ENCODE measurements around the gene MAP3K3. TPM values are rescaled to one million over a fixed set of nuclear protein-coding genes. Genes with fewer than 3 reads are reported as not detected.
A peak's percentile ranks its signal among the peaks of the same experiment; 100 is the strongest.

MAP3K3 gene
- total and polyA plus RNA-seq, 4 donors = 21.9 to 42.6 (median 30.0) TPM

- Histone ChIP-seq H3K4me3 (ENCODE audit: low read depth, low read length) (peak within 1 kb of the TSS; percentile 99), H3K4me1 (ENCODE audit: control insufficient read depth, insufficient read depth, low read length) (peaks cover 15% of the 10 kb centered on the region), H3K36me3 (ENCODE audit: control insufficient read depth, insufficient read depth, low read length) (peaks cover 5% of the 10 kb centered on the region), H3K27ac (ENCODE audit: low read depth, low read length) (peak within 1 kb of the TSS; percentile 91), H3K9me3 (ENCODE audit: control insufficient read depth, insufficient read depth, low read length) (no peaks in the 10 kb centered on the region), H3K27me3 (ENCODE audit: control insufficient read depth, insufficient read depth, low read length) (no peaks in the 10 kb centered on the region)
- DNase-seq (ENCODE audit: low read depth in 4 of 6, low spot score in 6 of 6) = peak; percentile 86 to 99 (median 96)
- WGBS (ENCODE audit: insufficient coverage) = 0% methylated on average over 60 of the region's 61 CpGs
These were observed 119.4 kb downstream of the MAP3K3 start, which contains the start of gene STRADA for GRCh38 chr17:63741408-63742173. TSS of gene STRADA (minus strand) at chr17:63741799. CDS start at chr17:63728369, 13,430 bp downstream.

Small RNAs within 50 kb of the gene (small RNA-seq; reads per million reads assigned to genes)
- not detected for gene RNU6-288P (ENCODE audit: low replicate concordance)

Other genes with a start within 250 kb of the MAP3K3 start
- 10 to 100 TPM; 25.1 to 28.6 TPM for gene CYB561, start 176.1 kb upstream of the MAP3K3 start, total RNA-seq
- 10 to 100 TPM; 41.6 to 44.2 TPM for gene CYB561, start 176.1 kb upstream of the MAP3K3 start, polyA plus RNA-seq (ENCODE audit: insufficient read length in 2 of 2)
- gene ACE, start 145.4 kb upstream of the MAP3K3 start, total RNA-seq = 1 to 10 TPM; 6.3 to 8.1 TPM
- gene ACE, start 145.4 kb upstream of the MAP3K3 start, polyA plus RNA-seq (ENCODE audit: insufficient read length in 2 of 2) = 10 to 100 TPM; 14.4 to 15.4 TPM
- gene KCNH6, start 99.1 kb upstream of the MAP3K3 start, total RNA-seq = 1 to 10 TPM in 1 of 2 donors, under 1 TPM in 1; 0.22 to 1.2 TPM
- 1 to 10 TPM; 1.7 to 2.3 TPM for gene KCNH6, start 99.1 kb upstream of the MAP3K3 start, polyA plus RNA-seq (ENCODE audit: insufficient read length in 2 of 2)
- 10 to 100 TPM; 41.9 to 53.2 TPM for gene DCAF7, start 71.9 kb upstream of the MAP3K3 start, total RNA-seq
- 100 to 1,000 TPM; 107 to 122 TPM for gene DCAF7, start 71.9 kb upstream of the MAP3K3 start, polyA plus RNA-seq (ENCODE audit: insufficient read length in 2 of 2)
- gene TACO1, start 21.5 kb upstream of the MAP3K3 start, total RNA-seq = 10 to 100 TPM; 10.3 to 11.4 TPM
- gene TACO1, start 21.5 kb upstream of the MAP3K3 start, polyA plus RNA-seq (ENCODE audit: insufficient read length in 2 of 2) = 10 to 100 TPM; 21.0 to 21.1 TPM
- 10 to 100 TPM in 1 of 2 donors, 1 to 10 TPM in 1; 8.8 to 31.7 TPM for gene LIMD2, start 77.7 kb downstream of the MAP3K3 start, total RNA-seq
- gene LIMD2, start 77.7 kb downstream of the MAP3K3 start, polyA plus RNA-seq (ENCODE audit: insufficient read length in 2 of 2) = 10 to 100 TPM; 48.6 to 50.8 TPM
- gene STRADA, start 119.4 kb downstream of the MAP3K3 start, total RNA-seq = 10 to 100 TPM; 39.9 to 40.2 TPM
- gene STRADA, start 119.4 kb downstream of the MAP3K3 start, polyA plus RNA-seq (ENCODE audit: insufficient read length in 2 of 2) = 100 to 1,000 TPM in 1 of 2 donors, 10 to 100 TPM in 1; 73.2 to 108 TPM
- 10 to 100 TPM; 74.9 to 75.6 TPM for gene CCDC47, start 151.2 kb downstream of the MAP3K3 start, total RNA-seq
- gene CCDC47, start 151.2 kb downstream of the MAP3K3 start, polyA plus RNA-seq (ENCODE audit: insufficient read length in 2 of 2) = 10 to 100 TPM; 68.9 to 85.7 TPM
- gene DDX42, start 151.8 kb downstream of the MAP3K3 start, total RNA-seq = 100 to 1,000 TPM in 1 of 2 donors, 10 to 100 TPM in 1; 90.1 to 101 TPM
- gene DDX42, start 151.8 kb downstream of the MAP3K3 start, polyA plus RNA-seq (ENCODE audit: insufficient read length in 2 of 2) = 100 to 1,000 TPM; 113 to 114 TPM
- 10 to 100 TPM; 37.4 to 52.9 TPM for gene PSMC5, start 205.0 kb downstream of the MAP3K3 start, total RNA-seq
- 100 to 1,000 TPM; 182 to 193 TPM for gene PSMC5, start 205.0 kb downstream of the MAP3K3 start, polyA plus RNA-seq (ENCODE audit: insufficient read length in 2 of 2)
- gene FTSJ3, start 205.2 kb downstream of the MAP3K3 start, total RNA-seq = 10 to 100 TPM; 26.1 to 42.2 TPM
- 10 to 100 TPM; 37.5 to 49.8 TPM for gene FTSJ3, start 205.2 kb downstream of the MAP3K3 start, polyA plus RNA-seq (ENCODE audit: insufficient read length in 2 of 2)
- gene SMARCD2, start 220.3 kb downstream of the MAP3K3 start, total RNA-seq = 10 to 100 TPM; 28.1 to 52.3 TPM
- 10 to 100 TPM; 24.4 to 36.6 TPM for gene SMARCD2, start 220.3 kb downstream of the MAP3K3 start, polyA plus RNA-seq (ENCODE audit: insufficient read length in 2 of 2)

All from spinal cord (tissue), 10 donors.